Hematopoietic multipotent progenitor cell treated with erythropoietin and hydrocortisone succinate and interleukin-3 and kit ligand, for 17 days (in vitro differentiated cells): ENCODE measurements around the gene L2HGDH.
"Not testable (repeated sequence)": the region's sequence is repeated elsewhere in the genome, so short reads cannot be mapped to it uniquely, and the experiment has no call there.

Experiments
- DNase-seq: peaks from one replicate; pipeline ENCODE4 v3.0.0-alpha.2; 2015; ENCODE audit warnings: low spot score

L2HGDH gene

DNA sequence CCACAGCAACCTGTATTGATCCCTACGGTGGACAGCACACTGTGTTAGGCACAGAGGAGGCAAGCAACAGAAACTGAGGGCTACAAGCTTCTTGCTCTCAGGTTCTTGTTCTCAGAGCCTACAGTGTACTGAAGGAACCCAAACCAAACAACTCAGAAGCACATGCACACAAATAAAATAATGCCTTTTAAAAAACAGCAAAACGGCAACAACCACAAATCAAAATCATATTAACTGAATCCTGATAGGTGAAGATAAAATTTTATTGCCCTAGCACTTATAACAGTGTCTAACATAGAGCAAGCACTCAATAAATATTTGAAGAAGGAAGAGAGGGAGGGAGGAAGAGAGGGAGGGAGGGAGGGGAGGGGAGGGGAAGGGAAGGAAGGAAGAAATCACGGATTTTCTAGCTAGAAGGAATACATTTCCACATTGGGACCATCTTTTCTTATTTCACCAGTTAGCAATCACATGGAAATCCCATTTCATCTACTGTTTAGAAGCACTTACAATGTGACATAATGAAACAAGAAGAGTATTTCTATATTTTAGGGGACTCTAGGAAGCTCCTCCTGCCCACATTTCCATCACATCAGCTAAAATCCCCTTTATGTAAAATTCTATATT is 27.3 kb upstream of the L2HGDH start:
- DNase-seq, result no peak

DNA sequence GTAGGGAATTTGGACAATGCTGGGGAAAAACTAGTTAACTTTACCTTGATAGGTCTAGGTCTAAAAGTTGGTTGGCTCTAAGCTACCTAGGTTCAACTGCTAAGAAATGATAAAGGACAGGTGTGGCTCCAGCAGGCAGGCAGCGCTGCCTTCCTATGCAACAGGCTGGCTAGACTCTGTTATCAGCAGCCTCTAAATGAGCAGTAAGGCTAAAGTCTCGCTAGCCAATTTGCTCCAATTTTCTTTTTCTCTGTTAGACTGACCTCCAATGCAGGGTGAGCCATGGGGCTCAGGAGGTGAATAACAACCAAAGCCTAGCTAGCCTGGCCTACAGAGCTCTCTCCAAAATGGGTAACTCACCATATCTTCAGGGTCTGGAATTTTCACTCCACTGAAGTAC is 26.6 kb upstream of the L2HGDH start:
- DNase-seq, result peak; percentile 65

DNA sequence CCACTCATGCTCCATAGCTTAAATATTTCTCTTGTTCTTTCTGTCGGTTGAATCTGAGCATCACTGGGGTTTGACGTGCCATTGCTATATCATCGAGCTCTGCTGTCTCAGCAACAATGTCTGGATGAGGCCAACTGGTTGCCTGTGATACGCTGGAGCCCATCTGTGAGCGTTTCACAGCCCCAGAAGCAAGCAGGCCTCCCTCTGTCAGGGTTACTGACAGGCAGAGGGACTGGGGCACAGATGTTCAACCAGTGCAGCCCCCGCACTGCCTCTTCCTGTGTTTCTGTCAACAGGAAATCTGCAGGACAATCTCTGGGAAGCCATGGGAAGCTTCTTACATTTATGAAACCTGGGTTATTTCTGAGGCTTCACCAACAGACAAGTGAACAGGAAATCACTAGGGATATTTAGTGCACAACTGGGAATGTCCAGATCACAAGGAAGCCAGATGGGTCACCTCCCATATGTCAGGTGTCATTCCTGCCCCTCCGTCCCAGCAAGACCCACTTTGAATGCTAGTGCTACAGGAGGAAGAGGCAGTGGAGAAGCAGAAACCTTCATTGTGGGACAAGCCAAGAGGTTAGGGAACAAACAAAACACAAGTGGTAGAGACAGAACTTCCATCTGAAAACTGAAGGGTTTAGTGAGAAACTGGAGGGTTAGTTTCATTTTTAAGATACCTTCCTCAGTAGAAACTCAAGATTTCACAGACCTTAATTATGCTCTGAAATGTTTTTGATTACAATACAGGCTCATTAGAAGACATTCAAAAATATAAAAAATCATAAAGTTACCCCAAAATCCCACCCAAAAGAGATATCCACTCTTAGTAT is 24.2 kb upstream of the L2HGDH start:
- DNase-seq, result peak; percentile 72

DNA sequence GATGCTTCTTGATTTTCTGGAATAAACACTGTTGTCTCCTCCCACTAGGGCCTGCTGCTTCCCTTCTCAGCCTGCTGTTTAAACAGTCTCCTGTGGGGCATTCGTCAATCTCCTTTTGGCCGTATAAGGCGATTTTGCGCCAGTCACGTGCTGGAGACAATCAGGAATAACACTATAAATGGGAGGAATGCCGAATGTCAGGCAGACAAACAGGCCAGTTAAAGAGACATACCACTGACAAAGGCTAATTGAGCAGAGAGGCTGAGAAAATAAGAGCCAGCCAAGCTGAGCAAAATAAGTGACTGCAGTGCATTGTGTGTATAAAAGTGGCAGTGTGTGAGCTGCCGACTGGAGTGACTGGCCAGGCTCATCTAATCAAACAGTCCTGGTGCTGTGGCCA is 23.4 kb upstream of the L2HGDH start:
- no peak for DNase-seq

DNA sequence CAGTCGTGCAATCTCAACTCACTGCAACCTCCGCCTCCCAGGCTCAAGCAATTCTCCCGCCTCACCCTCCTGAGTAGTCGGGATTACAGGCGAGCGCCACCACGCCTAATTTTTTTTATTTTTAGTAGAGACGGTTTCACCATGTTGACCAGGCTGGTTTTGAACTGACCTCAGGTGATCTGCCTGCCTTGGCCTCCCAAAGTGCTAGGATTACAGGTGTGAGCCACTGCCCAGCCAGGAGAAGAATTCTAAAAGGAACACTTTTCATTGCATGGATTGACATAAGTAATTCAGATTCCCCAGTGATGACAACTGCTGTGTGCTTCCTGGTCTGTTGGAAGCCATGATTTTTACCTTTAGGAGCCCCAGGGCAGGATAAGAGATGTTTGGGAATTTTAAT is 22.2 kb upstream of the L2HGDH start:
- DNase-seq, result no peak

DNA sequence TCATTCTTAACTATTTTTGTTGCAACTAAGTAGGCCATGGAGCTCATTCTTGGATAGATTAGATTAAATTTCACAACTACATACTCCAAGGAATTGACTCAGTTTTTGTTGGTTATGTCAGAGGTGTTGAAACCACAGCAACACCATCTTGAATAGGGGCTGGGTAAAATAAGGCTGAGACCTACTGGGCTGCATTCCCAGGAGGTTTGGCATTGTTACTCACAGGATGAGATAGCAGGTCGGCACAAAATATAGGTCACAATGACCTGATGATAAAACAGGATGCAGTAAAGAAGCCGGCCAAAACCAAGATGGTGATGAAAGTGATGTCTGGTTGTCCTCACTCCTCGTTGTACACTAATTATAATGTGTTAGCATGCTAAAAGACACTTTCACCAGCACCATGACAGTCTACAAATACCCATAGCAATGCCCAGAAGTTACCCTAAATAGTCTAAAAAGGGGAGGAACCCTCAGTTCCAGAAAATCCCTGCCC is 21.0 kb upstream of the L2HGDH start:
- DNase-seq, result no peak

DNA sequence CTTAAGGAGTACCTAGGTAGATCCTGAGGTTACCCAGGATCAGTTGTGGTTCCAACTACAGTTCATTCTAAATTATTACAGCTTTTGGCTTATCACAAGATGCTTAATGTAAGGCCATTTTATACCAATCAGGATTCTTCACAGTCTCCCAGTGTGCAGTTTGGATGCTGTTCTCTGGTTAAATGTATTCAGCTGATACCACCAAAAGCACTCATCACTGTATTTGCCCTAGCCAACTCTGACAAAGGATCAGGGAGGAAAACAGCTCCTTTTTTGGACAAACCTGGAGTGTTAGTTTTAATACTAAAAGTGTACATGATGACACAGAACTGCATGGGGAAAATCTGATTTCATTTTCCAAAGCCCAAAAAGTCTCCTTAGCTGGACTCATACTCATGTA is 19.6 kb upstream of the L2HGDH start:
- no peak for DNase-seq

DNA sequence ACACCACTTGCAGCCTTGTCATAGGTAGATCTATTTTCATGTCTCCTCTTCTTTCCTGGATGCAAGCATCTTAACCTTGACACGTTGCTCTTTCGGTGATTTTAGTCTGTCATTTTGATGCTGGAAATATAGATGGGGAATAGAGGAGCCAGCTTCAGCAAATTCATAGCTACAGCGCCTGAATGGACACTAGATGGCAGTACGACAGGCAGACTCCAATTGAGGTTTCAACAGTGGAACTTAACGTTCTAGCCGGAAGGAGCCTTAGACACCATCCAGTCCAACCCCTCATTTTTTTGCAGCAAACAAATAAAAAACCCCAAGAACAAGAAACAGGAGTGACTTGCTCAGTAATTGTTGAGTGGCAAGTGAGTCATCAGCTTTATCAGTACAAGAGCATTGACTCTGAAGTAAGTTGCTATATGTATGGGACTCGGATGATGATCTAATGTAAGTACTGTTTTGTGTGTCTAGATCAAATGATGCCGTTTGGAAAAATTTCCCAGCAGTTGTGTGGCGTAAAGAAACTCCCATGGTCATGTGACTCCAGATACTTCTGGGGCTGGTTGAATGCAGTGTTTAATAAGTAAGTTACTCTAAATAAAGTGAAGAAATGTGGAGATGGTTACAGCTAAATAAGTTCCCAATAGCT is 9.1 kb upstream of the L2HGDH start:
- DNase-seq, result peak; percentile 94

DNA sequence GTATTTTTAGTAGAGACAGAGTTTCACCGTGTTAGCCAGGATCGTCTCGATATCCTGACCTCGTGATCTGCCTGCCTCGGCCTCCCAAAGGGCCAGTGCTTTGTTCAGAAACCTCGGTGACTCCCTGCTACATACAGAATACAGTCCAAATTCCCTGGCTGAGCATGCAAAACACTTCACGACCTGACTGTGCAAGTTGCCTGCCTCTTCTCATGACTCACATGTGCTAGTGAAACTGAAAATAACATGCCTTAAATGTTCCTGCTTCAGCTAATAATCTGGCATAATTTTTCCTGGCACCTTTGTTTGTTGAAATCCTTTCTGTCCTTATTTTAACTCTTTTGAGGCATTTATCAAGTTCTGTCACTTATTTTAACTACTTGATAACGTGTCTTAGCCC is 8.3 kb upstream of the L2HGDH start:
- peak; percentile 72 for DNase-seq

DNA sequence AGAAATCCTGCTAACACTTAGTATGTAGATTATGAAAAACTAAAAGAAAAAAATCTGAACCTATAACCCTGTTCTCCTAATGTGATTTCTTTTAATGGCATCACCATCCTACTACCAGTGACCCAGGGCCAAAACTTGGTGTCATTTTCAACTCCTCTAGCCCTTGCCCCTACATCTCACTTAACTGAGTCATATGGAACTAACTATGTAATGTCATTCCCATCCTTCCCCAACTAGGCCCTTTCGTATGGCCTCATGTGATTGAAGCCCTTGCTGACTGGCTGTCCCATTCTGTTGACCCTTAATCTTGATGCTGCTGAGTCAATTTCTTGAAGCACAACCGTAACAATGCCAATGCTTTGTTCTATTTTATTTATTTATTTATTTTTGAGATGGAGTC is 7.7 kb upstream of the L2HGDH start:
- no peak for DNase-seq

DNA sequence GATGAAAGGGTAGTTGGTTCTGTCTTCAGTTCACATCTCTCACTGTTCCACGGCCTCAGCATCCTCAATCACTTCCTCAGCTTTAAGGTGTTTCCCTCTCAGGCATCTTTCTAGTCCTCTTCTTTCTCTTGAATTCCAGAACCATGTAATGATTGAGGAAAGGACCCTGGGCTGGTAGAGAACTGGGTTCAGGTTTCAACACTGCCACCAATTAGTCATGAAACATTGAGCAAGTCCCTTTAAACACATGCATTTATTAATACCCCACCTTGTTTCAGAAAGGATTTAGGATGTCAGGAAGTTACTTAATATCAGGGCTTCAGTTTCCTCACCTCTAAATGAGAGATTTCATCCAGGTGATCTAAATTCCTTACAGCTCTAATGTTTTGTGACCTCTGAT is 7.3 kb upstream of the L2HGDH start:
- DNase-seq, result peak; percentile 39

DNA sequence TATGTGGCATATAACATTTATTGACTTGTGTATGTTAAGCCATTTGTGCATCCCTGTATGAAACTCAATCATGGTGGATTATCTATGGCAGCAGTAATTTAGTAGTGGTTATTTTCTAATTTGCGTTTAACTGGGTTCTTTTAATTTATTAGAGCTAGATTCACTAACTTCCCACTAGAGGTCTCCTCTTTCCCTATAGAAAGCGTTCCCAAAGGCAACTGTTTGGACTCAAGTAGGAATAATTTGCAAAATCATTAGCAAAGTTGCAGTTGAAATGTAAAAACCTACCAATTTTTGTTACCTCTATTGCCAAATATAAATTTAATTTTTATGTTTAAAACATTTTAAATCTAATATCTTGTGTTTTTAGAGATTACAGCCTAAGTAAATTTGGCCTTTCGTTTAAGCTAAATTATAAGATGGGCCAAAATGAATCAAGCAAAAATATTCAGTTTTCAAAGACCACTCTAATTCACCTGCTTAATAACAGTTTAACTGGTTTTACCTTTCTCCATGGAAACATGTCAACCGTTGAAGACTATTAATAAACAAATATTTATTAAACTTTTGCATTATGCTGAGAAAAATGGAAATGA is 6.1 kb upstream of the L2HGDH start:
- peak; percentile 80 for DNase-seq

DNA sequence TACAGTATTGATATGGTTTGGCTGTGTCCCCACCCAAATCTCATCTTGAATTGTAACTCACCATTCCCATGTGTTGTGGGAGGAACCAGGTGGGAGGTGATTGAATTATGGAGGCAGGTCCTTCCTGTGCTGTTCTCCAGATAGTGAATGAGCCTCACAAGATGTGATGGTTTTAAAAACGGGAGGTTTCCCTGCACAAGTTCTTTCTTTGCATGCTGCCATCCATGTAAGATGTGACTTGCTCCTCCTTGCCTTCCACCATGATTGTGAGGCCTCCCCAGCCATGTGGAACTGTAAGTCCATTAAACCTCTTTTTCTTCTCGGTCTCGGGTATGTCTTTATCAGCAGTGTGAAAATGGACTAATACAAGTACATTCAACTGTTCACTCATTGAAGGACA is 2.1 kb upstream of the L2HGDH start:
- not testable (repeated sequence) for DNase-seq

DNA sequence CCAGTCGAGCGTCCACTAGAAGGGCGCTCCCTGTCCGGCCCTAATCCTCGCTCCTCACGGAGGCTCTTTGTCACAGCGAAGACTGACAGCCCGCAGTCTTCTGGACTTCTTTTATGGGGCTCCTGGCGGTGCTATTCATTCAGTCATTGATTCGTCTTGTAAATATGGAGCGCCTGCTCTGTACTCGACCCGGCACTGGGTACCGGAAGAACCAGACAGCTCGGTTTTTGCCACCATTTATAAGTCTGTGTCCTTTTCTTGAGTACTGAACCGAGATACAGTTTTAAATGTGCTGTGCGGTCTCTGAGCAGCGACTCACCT is 665 bp upstream of the L2HGDH start:
- DNase-seq, result no peak

DNA sequence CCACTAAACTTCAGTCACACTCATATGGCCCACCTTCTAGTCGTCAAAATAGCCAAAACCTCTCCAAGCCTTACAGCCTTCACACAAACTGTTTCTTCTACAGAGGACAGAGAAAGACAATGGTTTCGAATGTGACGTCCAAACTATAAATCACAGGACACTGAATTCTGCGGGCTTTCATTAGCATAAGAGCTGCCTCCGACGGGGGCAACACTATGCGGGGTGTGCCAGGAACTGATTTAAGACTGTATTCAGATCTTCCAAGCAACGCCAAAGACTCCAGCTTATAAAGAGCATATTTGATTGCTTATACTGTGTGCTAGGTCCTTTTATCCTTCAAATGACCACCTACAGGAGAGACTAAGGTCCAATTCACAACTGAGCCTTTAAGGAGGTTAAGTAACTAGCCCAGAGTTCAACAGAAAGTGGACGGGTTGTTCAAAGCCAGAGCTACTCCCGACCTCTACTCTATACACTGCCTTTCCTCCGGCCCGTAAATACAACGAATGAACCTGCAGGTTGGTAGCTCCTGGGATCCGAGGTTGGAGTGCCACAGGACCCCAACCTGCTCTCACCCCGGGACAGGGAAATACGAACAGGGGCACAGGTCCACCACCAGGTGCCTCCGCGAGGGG is 575 bp downstream of the L2HGDH start:
- no peak for DNase-seq

DNA sequence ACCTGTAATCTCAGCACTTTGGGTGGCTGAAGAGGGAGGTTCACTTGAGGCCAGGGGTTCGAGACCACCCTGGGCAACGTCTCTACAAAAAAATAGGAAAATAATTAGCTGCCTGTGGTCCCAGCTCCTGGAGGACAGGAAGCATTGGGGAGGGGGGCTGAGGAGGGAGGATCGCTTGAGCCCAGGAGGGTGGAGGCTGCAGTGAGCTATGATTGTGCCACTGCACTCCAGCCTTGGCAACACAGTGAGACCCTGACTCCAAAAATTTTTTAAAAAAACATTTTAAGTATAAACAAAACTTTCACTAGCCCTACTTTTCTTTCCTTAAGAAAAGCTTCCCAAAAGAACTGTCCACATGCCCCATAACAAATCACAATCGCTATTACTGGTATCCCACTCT is 1.6 kb downstream of the L2HGDH start:
- DNase-seq, result no peak

DNA sequence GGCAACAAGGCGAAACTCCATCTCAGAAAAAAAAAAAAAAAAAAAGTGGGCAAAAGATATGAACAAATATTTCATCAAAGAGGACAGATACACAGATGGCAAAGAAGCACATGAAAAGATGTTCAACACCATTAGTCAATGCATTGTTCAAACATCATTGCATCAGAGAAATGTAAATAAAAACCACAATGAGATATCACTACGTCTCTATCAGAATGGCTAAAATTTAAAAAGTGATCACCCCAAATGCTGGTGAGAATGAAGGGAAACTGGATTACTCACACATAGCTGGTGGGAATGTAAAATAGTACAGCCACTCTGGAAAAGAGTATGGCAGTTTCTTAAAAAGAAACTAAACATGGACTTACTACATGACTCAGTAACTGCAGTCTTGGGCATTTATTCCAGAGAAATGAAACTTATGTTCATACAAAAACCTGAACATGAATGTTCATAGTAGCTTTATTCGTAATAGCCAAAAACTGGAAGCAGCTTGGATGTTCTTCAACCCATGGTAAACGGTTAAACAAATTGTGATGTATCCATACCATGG is 3.6 kb downstream of the L2HGDH start:
- no peak for DNase-seq

DNA sequence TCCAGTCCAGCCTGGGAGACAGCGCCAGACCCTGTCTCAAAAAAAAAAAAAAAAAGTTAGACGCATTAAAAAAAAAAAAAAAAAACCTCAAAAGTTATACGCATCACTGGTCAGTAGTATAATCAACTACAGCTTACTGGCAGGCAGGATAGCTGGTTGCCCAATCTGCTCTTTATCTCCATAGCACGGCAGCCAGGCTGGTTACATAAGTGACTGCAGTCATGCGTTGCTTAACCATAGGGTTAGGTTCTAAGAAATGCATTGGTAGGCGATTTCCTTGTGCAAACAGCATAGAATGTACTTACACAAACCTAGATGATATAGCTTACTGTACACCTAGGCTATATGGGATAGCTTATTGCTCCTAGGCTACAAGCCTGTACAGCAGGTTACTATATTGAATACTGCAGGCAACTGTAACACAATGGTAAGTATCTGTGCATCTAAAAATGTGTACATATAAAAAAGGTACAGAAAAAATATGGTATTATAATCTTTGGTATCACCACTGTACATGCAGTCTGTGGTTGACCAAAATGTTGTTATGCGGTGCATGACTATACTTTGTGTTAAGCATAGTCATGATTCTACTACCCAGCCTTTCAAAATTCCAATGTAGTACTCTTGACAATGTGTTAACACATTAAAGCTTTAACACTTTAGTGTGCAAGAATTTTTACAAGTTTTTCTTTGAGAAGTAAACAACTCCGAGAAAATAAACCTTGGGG is 8.1 kb downstream of the L2HGDH start:
- peak; percentile 64 for DNase-seq

DNA sequence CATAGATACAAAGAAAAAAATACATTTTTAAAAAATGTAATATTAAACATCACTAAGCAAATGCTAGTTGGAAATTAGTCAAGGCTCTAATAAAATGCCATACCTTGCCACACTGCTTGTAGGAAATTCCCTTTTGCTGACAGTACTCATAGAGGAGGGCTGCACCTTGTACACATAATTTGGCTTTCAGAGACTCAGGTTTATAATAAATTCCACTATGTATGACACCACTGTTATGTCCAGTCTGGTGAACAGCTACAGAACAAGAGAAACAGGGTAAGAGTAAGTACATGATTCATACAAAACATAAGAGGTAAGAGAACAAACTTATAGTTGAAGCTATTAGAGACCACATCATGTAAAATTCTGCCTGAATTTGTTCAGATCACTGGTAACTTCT is 10.1 kb downstream of the L2HGDH start:
- no peak for DNase-seq

DNA sequence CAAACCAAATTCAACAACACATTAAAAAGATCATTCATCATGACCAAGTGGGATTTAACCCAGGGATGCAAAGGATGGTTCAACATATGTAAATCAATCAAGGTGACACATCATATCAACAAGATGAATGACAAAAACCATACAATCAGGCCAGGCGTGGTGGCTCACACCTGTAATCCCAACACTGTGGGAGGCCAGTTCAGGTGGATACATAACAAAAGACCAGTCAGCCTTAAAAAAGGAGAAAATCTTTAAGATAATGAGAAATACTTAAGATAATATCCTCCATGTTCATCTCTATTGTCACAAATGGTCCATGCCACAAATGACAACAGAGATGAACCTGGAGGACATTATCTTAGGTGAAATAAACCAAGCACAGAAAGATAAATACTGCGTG is 12.4 kb downstream of the L2HGDH start:
- no peak for DNase-seq

DNA sequence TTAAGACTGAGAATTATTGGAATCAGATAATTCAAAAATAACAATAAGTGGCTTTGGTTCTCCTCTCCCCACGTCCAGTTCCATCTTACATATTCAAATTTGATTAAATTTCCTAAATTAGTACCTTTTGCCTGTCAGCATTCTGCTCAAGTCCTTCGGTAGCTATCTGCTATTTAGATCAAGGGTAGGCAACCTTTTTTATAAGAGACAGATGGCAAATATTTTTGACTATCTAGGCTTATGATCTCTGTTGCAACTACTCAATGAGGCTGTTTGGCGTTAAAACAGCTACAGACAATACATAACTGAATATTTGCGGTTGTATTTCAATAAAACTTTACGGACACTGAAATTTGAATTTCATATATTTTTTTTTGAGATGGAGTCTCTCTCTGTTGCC is 21.7 kb downstream of the L2HGDH start:
- no peak for DNase-seq
